GM12874 (cell line): Measurements from ENCODE around the gene MUC3A.

ENCODE experiments used
- CTCF ChIP-seq: IDR thresholded peaks from 2 replicates; pipeline ENCODE4 v1.5.1; 2011; ENCODE audit warnings: low read depth, mild to moderate bottlenecking, control low read depth, low read length, moderate library complexity; ENCODE audit not compliant: insufficient read depth

MUC3A gene

GRCh38 chr7:100974021-100974420, 24.7 kb downstream of the MUC3A start:
- TF ChIP-seq CTCF: no peak

- no peak for TF ChIP-seq CTCF
These were observed 26.1 kb downstream of the MUC3A start for GRCh38 chr7:100975371-100975821.

- TF ChIP-seq CTCF: no peak
These were observed 29.0 kb downstream of the MUC3A start for GRCh38 chr7:100978300-100978699.

- no peak for TF ChIP-seq CTCF
These were observed 34.3 kb downstream of the MUC3A start for GRCh38 chr7:100983451-100984187.

GRCh38 chr7:100991631-100992030, 42.3 kb downstream of the MUC3A start:
- no peak for TF ChIP-seq CTCF

- TF ChIP-seq CTCF: no peak
These were observed 60.3 kb downstream of the MUC3A start for GRCh38 chr7:101009629-101010028.

- TF ChIP-seq CTCF: no peak
These were observed 63.6 kb downstream of the MUC3A start for GRCh38 chr7:101012931-101013330.
